Measurements from ENCODE around the gene MRFAP1L1.
A peak's percentile ranks its signal among the peaks of the same experiment; 100 is the strongest.
"Not testable (repeated sequence)": the region's sequence is repeated elsewhere in the genome, so short reads cannot be mapped to it uniquely, and the experiment has no call there.

MRFAP1L1 gene

DNA sequence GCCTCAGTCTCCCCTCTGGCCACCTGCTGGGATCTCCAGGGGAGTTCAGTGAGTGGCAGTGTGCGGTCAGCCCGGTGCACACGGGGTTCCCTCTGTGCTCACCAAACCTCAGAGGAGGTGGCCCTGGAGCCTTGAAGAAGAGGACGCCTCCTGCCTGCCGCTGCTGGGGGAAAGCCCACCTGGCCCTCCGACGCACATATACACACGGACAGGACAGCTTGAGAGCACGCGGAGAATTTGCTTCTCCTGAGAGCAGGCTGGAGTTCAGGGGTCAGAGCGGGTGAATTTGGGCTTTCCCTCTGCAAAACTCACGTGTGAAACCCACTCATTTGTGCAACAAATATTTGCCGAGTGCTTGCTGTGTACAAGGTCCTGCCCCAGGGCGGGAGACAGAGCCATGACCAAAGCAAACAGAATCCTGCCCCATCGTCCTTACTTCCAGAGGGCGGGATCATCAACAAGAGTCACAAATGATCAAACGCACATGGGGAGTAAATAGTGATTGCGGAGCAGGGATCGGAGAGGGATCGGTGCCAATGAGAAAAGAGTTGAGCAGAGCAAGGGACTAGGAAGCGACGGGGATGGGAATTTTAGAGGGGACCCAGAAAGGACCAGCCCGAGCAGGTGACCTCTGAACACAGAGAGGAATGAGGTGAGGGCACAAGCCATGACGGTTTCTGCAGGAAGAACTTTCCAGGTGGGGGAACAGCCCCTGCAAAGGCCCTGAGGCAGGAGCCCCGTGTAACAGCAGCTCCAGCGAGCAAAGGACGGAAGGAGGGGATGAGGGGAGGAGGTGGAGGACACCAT is 23.9 kb upstream of the MRFAP1L1 start:
- DNase-seq = no peak

DNA sequence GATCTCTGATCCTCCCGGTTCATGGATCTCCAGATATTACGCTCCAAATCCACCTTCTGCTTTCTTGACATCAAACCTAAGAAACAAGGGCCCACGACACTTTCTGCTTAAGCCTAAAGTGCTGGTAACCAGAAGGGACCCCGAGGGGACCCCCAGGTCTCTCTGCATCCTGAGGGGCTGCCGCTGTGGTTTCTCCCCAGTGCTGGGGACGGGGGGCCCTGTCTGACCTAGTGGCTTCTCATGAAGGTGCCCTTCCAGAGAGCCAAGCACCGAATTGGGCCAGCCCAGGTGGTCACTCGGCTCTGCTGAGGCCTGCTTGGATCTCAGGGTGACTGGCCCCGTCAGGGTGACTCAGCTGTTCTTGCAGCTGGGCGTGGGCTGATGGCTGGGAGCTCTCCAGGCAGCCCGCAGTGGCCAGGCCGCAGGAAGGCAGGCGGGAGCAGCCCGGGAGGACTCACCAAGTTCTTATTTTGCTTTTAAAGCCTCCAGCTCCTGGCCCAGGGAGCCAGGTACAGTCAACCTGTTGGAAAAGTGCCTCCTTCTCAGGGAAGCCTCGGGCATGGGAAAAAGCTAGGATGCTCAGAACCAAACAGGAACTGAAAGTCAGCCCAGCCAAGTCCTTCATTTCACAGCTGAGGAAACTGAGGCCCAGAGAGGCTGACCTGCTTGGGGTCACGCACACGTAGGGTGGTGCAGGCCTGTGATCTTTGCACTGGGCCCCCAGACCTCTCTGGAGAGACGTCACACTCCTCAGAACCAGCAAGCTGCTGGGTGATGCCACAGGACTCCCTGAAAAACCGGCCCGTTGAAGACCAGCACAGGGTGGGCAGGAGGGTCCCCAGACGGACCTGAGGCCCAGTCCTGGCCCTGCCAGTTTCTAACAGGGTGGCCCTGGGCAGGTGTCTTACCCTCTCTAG is 23.0 kb upstream of the MRFAP1L1 start:
- DNase-seq = peak; percentile 75

DNA sequence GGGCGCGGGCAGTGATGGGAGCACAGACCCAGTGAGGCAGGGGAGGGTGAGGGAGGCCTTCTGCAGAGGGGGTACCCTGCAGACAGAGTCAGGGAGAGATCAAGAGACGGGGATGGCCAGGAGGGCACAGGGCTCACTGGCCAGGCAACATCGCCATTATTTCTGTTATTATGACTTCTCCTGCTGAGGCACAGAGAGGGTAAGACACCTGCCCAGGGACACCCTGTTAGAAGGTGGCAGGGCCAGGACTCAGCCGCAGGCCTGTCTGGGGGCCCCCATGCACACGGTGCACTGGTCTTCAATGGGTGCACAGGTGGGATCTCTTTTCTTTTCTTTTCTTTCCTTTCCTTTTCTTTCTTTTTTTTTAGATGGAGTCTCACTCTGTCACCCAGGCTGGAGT is 22.1 kb upstream of the MRFAP1L1 start:
- no peak for DNase-seq

DNA sequence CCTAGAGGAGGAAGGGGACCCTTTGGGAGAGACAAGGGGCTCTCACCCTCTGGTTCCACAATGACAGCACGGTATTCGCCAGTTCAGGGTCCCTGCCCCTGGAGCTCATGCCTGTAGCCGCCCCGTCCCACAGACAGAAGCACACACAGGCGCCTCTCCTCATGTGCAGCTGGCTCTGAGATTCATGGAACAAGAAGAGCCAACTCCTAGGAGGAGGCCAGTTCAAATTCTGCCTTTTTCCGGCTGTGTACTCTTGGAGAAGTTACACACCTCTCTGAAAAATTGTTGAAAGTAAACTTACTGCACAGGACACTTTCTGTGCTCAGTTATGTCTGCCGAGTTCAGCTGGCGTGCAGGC is 21.6 kb upstream of the MRFAP1L1 start:
- DNase-seq = no peak

DNA sequence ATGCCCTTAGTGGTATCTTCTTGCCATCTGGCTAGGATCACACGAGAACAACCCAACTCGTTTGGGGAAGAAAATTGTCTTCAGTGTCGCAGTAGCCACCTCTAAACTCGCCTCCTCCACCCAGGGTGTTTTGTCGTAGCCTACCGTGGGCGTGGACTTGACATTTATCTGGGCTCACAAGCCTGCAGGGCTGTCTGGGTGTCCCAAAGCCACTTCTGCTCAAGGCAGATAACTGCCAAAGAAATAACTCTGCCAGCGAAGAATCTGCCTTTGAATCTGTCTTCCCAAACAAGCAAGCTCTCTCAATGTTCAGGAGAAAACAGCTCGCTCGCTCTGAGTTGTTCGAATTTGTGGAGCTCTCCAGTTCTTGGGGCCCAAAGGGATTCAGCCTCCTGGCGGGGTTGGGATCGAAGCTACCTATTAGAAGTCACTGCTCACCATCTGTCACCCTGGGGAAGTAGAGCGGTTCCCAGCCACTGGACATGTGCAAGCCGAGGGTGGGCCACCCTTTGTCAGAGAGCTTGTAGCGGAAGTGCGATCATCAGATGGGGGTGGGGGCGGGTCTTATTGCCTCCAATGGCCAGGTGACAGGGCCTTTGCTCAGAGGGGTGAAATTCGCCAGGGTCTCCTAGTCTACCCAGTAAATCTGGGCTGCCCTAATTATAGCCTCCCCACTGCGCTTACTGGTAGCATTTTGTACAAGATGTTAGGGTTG is 21.1 kb upstream of the MRFAP1L1 start:
- no peak for DNase-seq

DNA sequence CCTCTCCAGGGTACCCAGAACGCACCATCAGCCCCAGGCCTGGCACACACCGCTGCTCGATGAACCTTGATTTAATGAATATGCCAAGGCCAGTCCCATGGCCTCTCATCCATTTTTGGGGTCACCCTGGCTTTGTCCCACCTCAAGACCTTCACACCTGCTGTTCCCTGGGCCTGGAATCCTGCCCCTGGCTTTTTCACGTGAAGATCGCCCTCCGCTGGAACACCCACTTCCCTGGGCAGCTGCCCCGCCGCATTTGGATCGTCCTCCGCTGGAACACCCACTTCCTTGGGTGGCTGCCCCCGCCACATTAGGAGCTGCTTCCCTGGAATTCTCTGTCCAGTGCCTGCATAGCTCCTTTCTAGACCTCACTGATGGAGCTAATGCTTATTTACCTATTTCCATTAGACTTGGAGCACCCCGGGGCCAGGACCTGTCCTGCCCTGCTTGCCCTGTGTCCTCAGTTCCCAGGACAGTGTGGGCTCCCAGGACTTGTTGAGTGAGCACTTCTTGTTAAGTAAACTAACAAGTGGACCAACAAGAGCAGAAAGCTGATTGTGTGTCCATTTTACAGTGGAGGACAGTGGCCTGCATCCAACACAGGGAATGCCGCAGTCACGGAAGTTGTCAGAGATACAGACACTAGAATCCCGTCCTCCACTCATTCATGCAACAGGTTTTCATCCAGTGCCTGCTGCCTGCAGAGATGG is 18.8 kb upstream of the MRFAP1L1 start:
- no peak for DNase-seq

DNA sequence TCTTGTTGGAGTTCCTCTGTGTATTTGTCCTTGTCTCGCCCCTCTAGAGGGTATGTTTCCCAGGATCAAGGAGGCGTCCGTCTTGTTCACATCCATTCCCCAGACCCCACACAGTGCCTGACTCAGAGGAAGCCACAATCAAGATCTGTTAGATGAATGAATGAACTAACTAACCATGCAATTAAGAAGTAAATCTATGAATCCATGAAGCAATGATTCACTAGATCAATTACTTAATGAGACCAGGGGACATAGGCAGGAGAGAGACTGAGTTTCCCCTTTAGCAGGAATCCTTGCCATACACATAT is 18.2 kb upstream of the MRFAP1L1 start:
- DNase-seq = peak; percentile 48

DNA sequence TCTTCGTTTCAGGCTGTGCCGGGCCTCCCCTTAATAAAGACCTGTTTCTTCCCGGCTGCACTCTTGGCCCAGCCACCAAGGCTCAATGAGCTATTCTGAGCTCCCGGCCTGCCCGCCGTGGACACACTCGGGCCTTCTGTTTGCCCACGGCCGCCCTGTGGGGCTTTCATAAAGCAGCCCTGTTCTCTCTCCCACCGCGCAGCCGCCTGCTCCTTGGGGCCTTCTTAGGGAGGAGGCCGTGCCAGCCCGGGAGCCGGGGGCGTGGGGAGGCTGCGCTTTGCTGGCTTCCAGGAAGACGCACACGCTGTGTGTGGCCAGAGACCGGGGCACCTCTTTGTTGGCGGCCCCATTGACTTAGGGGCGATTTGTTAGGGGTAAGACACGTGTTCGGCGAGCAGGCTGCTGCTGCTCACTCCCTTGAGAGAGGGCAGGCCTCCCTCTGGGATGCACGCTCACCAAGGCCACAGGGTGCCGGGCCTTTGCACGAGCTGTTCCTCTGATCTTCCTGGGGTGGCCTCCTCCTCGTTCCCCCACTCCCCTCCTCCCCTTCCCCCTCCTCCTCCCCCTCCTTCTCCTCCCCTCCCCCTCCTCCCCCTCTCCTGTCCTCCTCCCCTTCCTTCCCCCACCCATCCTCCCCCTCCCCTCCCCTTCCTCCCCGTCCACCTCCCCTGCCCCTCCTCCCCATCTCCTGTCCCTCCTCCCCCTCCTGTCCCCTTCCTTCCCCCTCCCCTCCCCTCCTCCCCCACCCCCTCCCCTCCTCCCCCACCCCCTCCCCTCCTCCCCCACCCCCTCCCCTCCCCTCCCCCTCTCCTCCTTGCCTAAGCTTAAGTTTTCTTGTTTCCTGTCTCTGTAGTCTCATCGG is 17.6 kb upstream of the MRFAP1L1 start:
- DNase-seq = peak; percentile 70

DNA sequence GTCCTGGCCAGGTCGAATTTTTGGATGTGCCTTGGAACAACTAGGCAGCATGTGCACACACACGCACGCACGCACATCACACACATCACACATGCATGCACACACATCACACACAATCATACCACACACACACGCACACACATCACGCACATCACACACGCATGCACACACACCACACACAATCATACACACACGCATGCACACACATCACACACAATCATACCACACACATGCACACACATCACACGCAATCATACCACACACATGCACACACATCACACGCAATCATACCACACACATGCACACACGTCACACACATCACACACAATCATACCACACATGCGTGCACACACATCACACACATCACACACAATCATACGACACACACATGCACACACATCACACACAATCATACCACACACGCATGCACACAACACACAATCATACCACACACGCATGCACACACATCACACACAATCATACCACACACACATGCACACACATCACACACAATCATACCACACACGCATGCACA is 15.8 kb upstream of the MRFAP1L1 start:
- DNase-seq = not testable (repeated sequence)

DNA sequence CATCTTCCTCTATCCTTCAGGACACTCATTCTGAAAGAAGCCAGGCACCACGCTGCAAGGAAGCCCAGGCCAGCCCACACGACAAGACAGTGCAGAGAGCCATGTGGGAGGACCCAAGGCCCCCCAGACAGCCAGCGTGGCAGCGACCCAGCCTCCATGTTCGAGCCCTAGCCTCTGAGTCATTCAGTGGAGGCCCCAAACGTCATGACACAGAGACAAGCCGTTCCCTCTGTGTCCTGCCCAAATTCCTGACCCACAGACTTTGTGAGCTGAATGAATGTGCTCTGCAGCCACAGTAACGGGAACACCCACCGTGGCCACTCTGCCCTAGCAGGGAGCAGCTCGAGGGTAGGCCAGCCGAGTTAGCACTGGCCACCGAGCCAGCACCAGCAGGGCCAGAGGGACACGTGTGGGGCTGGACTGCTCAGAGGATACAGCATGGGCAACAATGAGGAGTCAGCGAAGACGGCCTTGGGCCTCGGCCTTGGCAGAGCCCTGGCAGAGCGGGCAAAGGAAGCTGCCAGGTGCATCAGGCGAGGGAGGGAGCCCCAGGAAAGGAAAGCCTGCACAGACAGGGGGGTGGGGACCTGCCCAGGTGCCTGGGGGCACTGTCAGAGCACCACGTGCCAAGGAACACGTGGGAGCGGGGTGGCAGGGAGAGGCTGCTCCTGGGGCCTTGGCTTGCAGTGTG is 14.9 kb upstream of the MRFAP1L1 start:
- peak; percentile 62 for DNase-seq

DNA sequence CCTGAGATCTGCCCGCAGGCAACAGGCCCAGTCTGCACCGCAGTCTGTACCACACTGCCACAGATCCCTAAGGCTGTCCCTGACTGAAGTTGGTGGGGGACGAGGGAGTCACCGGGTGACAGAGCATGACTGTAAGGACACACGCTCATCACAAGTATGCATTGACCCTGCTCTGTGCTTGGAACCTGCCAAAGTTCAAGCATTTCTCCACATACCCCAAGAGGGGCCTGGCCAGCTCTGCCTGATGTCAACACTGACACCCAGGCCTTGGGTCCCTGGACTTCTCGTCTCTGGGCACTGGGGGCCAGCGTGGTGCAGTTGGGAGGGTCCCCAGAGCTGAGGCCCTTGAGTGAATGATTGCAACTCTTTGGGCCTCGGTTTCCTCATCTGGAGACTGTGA is 14.2 kb upstream of the MRFAP1L1 start:
- DNase-seq = peak; percentile 28

DNA sequence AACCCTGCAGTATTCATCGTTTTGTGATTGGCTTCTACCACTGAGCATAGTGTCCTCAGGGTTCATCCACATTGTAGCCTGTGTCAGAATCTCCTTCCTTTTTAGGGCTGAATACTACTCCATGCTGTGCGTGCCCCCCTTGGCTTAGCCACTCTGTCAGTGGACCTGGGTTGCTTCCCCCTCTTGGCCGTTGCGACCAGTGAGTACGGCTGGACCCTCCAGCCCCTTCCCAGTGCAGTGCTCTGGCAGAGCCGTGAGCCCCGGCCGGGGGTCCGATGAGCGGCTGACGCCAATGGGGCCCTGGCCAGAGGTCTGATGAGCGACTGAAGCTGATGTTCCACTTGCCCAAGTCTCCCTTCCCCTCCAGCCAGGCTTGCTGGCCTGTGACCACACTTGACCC is 13.2 kb upstream of the MRFAP1L1 start:
- DNase-seq = no peak

DNA sequence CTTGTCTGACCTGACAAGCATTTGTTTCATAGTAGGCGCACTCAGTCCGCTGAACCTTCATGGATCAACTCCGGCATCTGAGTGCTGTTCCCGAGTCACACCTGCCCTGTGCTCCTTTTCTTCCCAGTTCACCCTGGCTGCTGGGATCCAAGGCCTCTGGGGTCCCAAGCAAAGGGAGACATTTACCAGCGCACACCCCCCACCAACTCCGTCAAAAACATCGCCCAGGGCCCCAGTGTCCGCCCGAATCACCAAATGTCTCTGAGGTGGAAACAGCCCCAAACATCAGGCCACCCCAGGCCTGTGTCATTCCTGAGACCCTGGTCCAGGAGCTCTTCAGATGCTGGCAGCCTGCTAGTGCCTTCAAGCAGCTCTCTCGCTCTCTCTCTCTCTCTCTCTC is 11.5 kb upstream of the MRFAP1L1 start:
- no peak for DNase-seq

DNA sequence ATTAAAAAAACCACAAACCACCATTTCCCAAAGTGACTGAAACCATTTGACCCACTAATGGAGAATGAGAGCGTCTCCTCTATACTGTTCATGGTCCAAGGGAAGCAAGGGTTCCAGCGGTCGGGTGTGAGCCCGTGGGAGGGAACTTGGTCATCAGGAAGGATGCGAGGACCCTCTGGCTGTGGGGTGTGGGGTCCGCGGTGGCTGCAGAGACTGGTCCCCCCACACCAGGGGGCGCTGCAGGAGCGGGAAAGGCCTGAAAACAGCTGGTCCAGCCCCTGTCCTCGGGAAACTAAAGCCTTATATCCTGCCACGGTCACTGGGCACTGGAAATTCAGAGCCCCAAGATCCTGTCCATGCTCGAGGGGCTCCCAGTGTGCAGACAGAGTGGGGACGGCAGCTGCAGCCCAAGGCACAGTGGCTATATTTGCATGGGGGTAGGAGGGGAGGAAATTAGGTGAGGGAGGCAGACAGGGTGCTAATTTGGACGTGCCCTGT is 10.6 kb upstream of the MRFAP1L1 start:
- peak; percentile 70 for DNase-seq

DNA sequence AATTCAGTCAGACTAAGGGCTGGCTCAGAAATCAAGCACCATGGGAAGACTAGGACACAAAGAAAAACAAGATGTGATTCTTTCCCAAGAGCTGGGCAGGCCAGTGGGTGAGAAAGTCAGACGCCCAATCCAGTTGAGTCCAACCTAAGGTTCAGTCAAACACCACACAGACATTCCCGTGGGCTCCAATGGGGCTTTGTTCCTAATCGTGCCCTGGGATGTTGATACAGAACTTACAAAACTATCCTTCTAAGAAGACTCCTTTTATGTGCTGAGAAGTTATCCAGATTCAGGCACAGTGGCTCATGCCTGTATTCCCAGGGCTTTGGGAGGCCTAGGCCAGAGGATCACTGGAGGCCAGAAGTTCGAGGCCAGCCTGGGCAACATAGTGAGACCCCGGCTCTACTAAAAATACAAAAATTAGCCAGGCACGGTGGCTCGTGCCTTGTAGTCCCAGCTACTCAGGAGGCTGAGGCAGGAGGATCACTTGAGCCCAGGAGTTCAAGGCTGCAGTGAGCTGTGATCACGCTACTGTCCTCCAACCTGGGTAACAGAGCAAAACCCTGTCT is 10.0 kb upstream of the MRFAP1L1 start:
- no peak for DNase-seq

DNA sequence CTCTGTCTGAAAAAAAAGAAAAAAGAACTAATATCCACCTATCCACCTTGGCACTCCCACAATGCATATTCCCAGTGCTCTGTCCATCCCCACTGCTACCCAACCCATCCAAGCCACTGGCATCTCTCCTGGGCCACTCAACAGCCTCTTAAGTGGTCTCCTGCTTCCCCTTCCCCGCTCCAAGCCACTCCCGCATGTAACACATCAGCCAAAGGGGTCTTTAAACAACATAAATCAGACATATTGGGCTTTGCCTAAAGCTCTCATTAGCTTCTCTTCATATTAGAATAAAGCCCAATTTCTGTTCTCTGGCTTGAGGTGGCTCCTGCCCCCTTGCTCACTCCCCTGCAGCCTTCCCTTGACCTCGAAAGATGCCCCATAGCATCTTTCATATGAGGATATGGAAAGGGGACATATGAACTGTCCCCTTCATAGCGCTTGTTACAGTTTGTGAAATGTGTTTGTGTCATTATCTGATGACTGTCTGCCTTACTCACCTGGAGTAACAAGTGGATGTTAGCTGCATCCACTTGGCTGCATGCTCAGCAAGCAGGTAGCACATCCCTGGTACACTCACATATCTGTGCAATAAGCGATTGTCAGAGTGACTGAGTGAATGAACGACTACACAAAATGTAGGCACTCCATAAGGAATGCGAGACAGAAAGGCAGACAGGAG is 9.4 kb upstream of the MRFAP1L1 start:
- DNase-seq = no peak

DNA sequence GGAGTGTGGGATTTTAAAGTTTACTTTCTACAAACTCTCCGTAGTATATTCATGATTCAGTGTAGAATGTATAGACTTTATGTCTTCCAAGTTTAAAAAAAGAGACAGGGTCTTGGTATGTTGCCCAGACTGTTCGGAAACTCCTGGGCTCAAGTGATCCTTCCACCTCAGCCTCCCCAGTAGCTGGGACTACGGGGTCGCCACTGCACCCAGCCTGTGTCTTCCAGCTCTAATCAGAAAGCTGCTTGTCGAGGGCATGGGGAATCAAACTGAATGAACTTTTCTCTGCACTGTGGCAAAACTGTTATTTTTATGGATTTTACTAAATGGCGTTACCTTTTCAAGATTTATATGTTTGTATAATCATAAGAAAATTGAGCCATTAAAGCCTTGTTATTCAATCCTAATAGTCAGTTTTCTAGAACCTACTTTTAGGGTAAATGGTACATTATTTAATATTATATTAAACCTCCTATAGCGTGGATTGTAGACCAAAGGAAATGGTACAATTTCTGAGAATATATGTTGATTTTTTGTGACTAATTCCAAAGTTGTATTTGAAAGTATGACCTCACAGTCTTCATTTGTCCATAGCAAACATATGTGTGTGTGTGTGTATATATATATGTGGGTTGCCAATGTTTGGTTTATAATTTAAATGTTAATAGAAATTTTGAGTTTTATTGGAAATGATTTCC is 7.4 kb upstream of the MRFAP1L1 start:
- DNase-seq = no peak

DNA sequence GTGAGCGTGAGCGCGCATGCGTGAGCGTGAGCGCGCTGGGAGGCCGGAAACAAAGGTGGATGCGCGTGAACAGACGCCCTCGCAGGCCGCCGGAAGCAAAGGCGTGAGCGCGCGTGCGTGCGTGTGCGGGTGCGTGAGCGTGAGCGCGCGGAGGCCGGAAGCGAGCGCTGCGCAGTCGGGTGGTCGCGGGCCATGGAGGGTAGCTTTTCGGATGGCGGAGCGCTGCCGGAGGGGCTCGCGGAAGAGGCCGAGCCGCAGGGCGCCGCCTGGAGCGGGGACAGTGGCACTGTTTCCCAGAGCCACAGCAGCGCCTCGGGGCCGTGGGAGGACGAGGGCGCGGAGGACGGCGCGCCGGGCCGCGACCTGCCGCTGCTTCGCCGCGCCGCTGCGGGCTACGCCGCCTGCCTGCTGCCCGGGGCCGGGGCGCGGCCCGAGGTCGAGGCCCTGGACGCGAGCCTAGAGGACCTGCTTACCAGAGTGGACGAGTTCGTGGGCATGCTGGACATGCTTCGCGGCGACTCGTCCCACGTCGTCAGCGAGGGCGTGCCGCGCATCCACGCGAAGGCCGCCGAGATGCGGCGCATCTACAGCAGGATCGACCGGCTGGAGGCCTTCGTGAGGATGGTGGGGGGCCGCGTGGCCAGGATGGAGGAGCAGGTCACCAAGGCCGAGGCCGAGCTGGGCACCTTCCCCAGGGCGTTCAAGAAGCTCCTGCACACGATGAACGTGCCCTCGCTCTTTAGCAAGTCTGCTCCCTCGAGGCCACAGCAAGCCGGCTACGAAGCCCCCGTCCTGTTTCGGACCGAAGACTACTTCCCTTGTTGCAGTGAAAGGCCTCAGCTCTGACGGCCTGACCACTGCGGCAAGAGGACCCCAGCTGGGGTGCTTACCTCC is 6.6 kb upstream of the MRFAP1L1 start, which contains the start of gene BLOC1S4:
TSS of gene BLOC1S4 (plus strand) at position 157 of the 894 bp plus-strand sequence. CDS start at position 193, 36 bp downstream.
- DNase-seq = peak; percentile 90
